Adrenal gland (tissue), 5 donors: Measurements from ENCODE around the gene GRPR.

Source experiments
- CTCF ChIP-seq, 6 experiments: fragments of 450-650 bp in 4 of 6; fragments of 200-600 bp in 2 of 6; sonication (generic) in 1 of 6; IDR thresholded peaks; 1 replicate in 5 of 6; 2 replicates in 1 of 6; pipeline versions ENCODE4 v1.5.1 to v1.8.0; 2016 to 2021; ENCODE audit warnings: antibody characterized with exemption in 6 of 6, mild to moderate bottlenecking in 2 of 6, moderate library complexity in 1 of 6
- POLR2A ChIP-seq, 2 donors: fragments of 450-650 bp; IDR thresholded peaks; one replicate each; pipeline ENCODE4 v1.6.1; 2017; ENCODE audit warnings: antibody characterized with exemption in 2 of 2, mild to moderate bottlenecking in 2 of 2, moderate library complexity in 1 of 2
- donor health status: DM: no; HTN: no; CAD: no.

GRCh38 chrX:16188687-16189086 lies 65.3 kb downstream of the GRPR start:
- no peak for TF ChIP-seq CTCF (IDR thresholded peaks at IDR 0.05)
- TF ChIP-seq POLR2A (IDR thresholded peaks at IDR 0.05), result no peak
